HG02870 (cell line): ENCODE results near the gene EFCAB6.

Experiments used
- ATAC-seq: cut with Tn5 transposase; IDR thresholded peaks from one replicate; pipeline ENCODE4 v1.9.1; 2021; ENCODE audit warnings: mild to moderate bottlenecking, moderate library complexity; ENCODE audit not compliant: unreplicated experiment

Gene EFCAB6

DNA sequence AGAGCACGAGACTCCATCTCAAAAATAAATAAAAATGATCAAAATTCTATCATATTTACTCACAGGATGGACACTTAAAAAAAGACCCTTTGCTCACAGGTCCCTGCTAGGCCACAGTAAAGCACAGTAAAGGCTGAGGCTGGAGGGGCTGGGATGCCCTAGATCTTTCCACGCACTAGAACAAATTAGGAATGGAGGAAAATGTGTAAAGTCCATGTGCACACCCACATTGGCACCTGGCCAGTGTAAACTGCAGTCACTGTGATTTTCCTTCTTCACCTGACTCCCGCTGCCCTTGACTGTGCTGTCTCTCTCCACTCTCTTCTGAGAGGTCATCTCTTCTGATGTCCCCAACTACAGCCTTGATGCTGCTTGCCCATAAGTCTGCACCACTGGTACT lies 195.5 kb downstream of the EFCAB6 start:
- no peak for ATAC-seq

DNA sequence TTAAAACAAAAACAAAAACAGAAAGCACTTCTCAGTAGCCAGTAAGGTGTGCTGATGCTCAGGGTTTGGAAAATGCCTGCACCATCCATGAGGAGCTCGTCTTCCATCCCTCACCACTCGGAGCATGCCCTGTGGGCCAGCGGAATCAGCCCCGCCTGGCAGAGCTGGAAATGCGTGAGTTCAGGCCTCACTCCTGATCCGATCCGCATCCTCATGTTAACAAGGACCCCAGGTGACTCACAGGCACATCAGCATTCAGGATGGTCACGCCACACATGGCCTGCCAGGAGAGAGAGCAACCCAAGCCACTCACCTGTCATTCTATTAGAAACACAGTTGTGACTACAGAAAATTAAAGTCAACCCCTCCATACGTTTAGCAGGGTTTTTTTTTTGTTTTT lies 211.8 kb downstream of the EFCAB6 start:
- ATAC-seq, result no peak

DNA sequence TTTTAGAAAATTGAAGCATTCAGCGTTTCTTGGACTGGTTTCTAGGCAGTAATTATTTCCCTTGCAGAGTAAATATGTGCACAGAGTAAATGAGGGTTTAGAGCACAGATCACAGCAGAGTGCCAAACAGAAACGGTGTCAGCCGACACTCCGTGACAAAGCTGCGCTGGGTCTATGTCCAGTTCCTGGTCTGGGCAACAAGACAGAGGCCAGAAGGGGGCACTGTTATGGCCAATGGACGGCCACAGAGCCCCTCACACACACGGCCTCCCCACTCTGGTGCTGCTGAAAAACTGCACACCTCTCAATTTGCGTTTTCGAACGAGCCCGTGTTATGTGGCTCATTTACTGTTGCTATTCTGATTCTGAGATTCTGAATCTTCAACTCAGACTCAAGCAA lies 219.6 kb downstream of the EFCAB6 start:
- no peak for ATAC-seq

DNA sequence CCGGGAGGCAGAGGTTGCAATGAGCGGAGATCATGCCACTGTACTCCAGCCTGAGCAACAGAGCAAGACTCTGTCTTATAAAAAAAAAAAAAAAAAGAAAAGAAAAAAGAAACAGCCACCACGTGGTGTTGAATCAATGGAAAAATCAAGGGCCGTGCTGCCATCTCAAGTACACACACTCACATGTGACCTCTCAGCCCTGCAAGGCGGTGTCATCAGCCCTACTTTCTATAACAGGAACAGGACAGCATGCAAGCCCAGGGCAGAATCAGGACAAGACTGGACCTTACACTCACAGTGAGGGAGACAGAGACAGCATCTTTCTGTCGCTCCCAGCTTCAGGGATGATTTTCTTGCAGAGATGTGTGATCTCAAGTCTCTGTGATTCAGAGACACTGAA lies 220.7 kb downstream of the EFCAB6 start:
- no peak for ATAC-seq

DNA sequence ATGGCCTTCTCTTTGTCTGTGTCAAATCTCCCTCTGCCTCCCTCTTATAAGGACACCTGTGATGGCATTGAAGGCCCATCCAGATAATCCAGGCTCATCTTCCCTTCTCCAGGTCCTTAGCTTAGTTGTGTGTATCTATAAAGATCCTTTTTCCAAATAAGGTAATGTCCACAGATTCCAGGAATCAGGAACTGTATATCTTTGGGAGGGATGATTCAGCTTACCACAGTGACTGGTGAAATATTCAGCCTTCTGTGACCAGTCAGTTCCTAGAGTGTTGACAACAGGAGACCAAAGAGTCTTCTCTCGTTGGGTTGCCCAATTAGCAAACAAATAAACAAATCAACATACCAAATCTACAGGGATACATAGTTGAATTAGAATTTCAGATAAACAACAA lies 224.5 kb downstream of the EFCAB6 start:
- no peak for ATAC-seq

DNA sequence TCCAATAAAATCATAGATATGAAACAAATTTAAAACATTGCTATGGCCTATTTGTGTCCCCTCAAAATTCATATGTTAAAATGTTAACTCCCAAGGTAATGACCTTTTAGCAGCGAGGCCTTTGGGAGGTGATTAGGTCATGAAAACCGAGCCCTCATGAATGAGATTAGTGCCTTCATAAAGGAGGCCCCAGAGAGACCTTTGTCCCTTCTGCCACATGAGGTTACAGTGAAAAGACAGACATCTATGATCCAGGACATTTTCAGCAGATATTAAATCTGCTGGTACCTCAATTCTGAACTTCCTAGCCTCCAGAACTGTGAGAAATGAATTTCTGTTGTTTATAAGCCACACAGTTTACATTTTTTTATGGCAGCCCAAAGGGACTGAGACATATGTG lies 228.6 kb downstream of the EFCAB6 start:
- no peak for ATAC-seq

DNA sequence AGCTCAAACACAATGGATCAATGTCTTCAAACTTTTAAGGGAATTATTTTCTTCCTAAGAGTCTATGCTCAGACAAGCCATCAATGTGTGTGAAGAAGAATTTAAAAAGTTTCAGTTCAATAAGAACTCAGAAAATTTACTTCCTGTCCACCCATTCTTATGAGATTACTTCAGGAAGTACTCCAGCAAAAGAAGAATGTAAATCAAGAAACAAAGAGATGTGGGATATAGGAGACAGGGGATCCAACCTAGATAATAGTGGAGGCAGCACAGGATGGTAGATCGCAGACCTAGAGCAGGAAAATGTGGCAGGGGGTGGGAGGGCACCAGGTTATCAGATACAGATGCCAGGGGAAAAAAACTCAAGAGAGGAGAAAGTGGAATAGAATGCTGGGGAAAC lies 229.7 kb downstream of the EFCAB6 start:
- no peak for ATAC-seq

DNA sequence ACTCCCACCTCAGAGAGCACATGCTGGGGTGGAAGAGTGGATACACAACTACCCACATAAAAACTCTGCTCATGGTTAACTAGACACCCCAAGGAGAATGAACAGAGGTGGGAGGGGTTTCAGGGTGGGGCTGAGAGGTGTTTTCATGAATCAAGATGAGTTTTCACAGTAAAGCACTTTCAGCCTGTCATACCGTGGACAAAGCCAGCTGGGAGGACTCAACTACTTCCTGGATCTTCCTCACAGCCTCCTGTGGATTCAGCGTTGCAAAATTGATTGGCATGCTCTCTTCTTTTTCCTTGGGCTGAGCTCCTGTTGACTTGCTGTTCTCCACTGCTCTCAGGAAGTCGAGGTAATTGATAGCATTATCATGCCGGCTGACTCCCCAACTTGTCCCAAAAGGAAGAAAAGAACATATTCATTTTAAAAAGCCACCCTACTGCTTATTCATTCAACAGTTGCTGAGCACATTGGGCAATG lies 231.8 kb downstream of the EFCAB6 start:
- no peak for ATAC-seq

DNA sequence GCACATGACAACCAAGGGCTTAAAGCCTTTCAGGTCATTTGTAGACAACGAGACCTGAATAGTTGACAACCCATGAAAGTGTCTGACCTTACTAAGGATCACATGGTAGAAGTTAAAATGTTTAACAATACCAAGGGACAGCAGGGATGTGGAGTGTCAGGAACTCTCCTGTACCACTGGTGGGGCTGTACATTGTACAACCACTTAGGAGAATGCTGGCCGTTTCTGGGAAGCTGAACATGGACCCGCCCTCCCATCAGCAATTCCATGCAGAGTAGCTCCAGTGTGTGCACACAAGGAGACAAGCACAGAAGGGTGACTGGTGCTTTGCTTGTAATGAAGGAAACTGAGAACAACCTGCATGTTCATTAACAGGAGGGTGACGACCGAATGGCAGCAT lies 237.4 kb downstream of the EFCAB6 start:
- no peak for ATAC-seq

DNA sequence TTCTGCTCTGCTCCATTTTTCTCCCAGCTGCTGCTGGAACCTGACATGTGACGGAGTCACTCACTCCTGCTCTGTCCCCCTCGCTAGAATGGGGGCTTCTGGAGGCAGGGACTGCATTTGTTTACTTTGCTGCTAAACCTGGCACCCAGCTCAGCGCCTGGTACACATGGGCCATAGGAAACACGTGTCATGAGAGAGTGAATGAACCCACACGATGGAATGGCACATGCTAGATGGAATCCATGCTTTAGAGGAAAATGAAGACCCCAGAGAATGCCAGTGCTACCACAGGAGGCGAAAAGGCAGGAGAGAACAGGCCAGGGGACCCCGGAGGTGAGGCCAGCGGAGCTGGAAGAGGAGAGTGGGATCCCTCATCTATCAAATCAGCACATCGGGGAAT lies 239.4 kb downstream of the EFCAB6 start:
- ATAC-seq, result no peak

DNA sequence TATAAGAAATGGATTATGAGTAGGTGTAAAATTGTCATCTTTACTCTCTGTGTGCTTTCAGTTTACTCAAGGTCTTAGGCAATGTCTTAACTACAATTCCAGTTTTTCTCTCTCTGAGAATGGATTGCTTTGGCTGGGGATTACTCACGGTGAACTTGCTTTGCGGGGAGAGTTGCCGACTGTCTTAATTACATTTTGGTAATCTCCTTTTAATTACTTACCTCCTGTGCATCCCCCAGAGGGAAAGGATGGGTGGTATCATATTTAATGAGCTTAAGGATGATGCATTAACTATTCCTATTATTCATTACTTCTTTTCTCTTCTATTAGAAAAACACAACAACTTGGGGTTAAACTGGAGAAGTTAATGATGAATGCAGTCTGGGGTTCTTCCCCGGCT lies 240.9 kb downstream of the EFCAB6 start:
- ATAC-seq, result no peak

DNA sequence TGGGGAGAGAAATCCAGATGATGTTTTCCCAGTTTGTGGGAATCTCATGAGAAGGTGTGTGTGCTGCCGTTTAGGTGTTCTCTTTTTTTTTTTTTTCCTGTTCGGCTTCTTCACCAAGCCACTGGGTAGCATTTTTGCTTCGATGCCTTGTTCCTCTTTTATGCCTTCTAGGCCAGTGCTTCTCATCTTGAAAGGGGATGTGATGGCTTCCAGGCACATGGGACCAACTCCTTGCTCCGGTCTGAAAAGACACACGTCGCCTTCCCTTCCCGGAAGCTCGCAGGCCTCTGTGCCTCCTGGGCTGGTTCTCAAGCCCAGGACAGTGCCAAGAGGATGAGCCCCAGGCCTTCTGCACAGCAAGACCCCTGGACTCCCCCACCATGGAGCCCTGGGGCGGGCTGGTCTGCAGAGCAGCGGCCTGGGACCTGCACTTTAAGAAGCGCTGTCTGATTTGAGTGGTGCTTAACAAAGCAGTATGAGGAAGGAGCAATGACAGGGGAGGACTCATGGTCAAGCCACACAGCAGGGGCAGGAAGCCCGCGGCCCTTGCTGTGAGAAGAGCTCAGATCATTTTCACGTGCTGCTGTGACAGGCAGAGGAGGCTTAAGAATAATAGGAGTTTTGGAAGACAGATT lies 241.5 kb downstream of the EFCAB6 start:
- ATAC-seq, result no peak

DNA sequence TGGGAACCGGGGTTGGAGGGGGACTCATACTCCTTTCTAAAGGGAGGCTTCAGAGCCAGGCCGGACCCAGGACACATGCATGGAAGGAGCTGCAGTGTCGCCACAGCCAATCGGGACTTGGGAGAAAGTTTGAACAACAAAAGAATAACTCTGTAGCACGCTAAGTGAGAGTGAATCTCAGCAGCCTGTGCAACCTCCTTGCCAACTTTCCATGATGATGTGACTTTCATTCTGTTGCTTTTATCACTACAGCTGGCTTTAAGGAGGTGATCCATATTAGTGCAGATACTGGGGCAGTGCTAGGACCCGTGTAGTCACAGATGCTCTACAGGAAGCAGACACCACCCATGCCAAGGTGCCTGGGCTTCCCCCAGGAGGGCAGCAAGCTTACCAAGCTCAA lies 243.0 kb downstream of the EFCAB6 start:
- no peak for ATAC-seq

DNA sequence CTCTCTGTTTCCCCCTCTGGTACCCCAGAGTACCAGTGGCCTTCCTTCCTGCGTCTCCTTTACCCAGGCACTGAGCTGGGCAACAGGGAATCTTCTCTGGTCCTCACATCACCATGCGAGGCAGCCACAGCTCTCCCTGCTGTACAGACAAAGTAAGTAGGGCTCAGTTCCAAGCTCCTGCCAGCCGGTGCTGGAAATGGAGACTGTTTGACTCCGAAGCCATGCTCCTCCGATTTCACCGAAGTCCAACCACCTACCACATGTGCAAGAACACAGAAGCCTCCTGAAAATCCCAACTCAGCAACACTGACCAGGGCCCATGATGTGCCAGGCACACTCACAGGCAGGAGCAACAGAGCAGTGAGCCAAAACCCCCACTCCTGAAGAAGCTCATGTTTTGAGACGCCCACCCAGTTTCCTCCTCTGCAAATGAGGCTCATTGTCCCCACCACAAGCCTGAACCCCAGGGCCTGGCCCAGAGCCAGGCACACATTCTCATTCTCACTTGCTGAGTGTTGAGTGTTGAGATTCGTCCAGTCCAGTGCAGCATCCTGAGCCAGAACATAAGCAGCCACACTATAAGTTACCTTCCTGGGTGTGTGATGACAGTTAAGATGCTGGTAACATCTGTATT lies 244.3 kb downstream of the EFCAB6 start:
- ATAC-seq, result no peak

DNA sequence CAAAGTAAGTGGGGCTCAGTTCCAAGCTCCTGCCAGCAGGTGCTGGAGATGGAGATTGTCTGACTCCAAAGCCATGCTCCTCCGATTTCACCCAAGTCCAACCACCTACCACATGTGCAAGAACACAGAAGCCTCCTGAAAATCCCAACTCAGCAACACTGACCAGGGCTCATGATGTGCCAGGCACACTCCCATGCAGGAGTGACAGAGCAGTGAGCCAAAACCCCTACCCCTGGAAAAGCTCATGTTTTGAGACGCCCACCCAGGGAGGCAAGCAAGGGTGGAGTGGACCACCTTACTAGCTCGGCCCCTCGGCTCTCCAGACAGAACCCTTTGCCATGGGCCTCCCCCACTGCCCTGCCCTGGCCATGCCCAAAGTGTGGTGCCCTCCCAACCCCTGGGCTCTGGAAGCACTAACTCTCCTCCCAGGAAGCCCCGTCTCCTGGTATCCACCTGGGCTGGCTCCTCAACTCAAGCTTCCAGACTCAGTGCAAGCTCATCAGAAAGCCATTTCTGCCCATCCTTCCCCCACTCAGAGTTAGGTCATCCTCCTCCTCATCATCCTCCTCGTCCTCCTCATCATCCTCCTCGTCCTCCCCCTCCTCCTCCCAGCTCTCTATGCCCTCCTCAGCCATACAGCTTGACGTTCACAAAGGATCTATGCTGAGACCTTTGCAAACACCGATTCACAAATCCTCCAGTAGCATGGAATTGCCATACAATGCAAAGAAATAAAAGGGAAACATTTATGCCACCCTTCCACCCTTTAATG lies 245.4 kb downstream of the EFCAB6 start:
- no peak for ATAC-seq

DNA sequence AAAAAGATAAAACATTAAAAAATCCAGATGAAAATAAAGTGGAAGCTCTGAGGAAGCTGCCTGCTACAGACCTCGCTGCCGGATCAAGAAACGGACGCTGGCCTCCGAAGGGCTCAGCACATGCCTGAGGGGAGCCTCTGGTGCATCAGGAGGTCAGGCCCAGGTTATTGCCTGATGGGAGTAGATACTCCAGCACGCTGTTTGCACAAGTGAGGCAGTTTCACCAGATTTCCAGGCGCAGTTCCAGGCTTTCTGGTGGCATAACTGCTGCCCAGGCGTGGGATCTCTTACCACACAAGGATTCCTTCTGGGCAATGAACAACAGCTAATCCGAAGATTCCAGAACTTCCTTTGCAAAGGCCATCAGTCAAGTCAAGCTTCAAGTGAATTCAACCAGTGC lies 246.1 kb downstream of the EFCAB6 start:
- ATAC-seq, result no peak

DNA sequence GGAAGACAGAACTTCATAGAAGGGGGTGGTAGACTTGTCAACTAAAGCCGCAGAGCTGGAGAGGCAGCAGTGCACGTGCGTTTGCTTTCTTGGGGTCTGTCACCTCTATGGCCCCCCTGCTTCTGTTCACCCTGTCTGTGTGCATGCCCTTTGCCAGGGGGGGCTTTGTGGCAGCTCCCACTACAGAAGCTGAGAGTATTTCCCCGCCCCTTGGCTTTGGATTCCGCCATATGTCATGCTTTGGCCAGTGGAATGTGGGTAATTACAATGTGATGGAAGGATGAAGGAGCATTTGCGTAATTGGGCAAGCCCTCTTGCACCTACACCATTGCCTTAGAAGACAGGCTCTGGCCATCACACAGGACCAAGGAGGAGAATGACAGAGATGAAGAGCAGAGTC lies 247.2 kb downstream of the EFCAB6 start:
- ATAC-seq, result no peak

DNA sequence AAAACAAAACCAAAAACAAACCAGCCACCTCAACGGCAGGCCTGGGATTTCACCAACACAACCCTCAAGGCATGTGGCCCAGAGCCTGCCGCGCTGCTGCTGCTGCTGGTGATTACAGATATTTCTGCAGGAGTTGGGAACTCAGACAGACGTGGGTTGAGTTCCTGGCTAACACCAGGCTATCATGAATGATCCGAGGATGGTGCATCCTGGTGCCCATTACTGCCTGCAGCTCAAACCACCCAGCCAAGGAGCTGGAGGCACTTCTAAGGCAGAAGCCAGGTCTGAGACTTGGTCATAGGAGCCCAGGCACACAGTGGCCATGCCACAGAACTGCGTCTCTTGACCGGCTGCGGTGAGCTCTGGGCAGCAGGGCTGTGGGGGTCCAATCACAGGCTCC lies 248.5 kb downstream of the EFCAB6 start:
- no peak for ATAC-seq

DNA sequence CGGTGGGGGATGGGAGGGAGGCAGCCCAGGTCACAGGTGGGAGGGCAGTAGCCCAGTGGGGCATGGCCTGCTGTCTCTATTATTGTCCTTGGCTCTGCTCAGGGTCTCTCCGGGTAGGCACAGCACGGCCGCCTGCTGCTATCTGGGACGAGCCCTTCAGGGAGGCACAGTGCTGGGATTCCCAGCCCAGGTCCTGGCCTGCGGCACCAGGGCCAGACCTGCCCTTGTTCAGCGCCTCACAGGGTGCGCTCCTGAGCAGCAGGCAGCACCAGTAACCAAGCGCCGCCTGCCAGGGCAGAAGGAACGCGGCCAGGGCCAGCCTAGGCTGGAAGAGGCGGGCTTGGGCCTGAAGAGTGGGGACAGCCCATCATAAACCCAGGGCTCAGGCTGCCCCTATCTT lies 249.3 kb downstream of the EFCAB6 start:
- no peak for ATAC-seq

DNA sequence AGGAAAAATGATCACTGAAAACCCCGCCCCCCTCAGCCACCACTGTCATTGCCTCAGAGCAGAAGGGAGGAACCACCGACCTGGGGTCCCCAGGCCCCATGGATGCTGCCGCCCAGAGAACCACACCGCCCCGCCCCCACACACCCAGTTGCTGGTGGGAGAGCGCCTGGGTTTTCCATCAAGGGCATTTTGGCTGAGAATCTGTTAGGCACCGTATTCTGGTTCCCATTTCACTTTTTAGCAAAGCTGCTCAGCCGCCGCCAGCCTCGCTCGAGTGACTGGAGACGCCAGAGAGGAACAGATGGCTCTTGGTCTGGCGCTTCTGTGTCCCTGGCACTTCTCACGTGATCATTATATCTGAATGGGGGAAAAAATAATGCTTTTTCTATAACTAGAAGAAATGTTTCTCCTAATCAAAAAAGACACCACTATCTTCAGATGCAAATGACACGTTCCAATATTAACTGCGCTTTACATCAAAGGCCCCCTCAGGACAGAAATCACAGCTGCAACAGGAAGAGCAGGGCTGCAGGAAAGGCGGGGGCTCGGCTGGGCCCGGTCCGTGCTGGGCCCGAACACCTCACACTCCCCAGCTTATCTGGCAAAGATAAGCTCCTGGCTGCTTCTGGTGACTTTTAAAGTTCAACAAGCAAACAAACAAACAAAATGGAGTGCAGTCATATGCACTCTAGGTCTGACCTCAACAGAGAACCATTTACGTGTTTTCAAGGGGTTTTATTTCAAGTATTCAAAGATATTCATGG lies 250.5 kb downstream of the EFCAB6 start:
- ATAC-seq, result no peak

DNA sequence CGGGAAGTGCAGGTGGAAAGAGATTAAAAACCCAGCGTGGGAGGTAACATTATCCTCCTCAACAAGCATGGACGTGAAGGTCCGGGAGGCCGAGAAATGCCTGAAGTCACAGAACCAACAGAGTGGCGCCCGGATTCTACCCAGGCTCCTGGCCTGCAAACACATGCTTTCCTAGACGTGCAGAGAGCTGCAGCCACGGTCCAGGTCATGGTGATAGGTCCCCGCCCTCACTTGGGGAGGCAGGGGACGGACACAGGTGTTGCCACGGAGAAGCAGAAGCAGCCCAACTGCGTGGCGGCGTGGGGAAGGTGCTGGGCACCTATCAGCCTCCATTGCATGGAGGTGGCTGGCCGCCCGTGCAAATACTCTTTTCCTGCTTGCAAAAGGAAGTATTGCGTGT lies 251.5 kb downstream of the EFCAB6 start:
- no peak for ATAC-seq
